GM12892 (cell line): Measurements from ENCODE around the gene DIP2B.

Experiments
- POLR2A ChIP-seq: IDR thresholded peaks from 2 replicates; pipeline ENCODE4 v1.6.1; 2011; ENCODE audit warnings: low read depth, low read length, control low read depth
- POLR2AphosphoS5 ChIP-seq: IDR thresholded peaks from 2 replicates; pipeline ENCODE4 v1.6.1; 2011; ENCODE audit warnings: low read depth, low read length, control low read depth

DNA sequence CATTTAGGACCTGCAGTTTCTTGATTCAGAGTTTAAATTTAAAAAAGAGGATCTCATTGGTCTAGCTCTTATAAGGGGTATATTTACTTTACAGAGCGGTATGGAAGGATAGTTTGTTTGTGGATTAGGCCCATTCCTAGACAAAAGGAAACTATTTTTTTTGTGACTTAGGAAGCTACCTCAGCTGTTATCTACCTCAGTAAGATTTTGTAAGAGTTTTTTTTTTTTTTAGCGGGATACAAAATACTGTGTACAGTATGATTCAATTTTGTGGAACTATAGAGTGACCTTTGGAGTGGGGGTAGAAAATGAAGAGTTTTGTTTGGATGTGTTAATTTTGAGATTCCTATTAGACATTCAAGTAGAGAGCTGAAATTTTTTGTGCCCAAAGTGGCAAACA, 154.5 kb downstream of the DIP2B start:
- TF ChIP-seq POLR2AphosphoS5 = no peak
- TF ChIP-seq POLR2A = no peak
